Transverse colon (tissue), 4 donors: ENCODE results near the gene CSTA. TPM values are rescaled to one million over a fixed set of nuclear protein-coding genes. Genes with fewer than 3 reads are reported as not detected.

Experiments
- DNase-seq: peaks from one replicate; pipeline ENCODE4 v3.0.0-alpha.2; 2019
- H3K27ac ChIP-seq, 4 donors: fragments of 200-600 bp; sonication (generic); 2 replicates each; pipeline ENCODE4 v1.5.1; 2016 to 2018; ENCODE audit warnings: inconsistent platforms in 4 of 4
- H3K27me3 ChIP-seq: fragments of 200-600 bp; sonication (generic); 2 replicates; pipeline ENCODE4 v1.5.1; 2017; ENCODE audit warnings: inconsistent platforms
- H3K36me3 ChIP-seq, 4 donors: fragments of 200-600 bp; sonication (generic); 2 replicates each; pipeline ENCODE4 v1.5.1; 2017 to 2019; ENCODE audit warnings: inconsistent platforms in 4 of 4
- H3K4me1 ChIP-seq, 4 donors: fragments of 200-600 bp; sonication (generic); 2 replicates each; pipeline ENCODE4 v1.5.1; 2017 to 2020; ENCODE audit warnings: inconsistent platforms in 4 of 4
- H3K4me3 ChIP-seq, 4 donors: fragments of 200-600 bp; sonication (generic); 1 replicate in 1 of 4; 2 replicates in 3 of 4; pipeline versions ENCODE4 v1.5.1 to v1.6.1; 2017 to 2019; ENCODE audit warnings: inconsistent platforms in 4 of 4
- H3K9me3 ChIP-seq, 2 donors: fragments of 200-600 bp; sonication (generic); 2 replicates each; pipeline ENCODE4 v1.5.1; 2017 to 2019; ENCODE audit warnings: inconsistent platforms in 2 of 2
- EP300 ChIP-seq: sonication (generic); formaldehyde crosslinking; IDR thresholded peaks from one replicate; pipeline ENCODE4 v1.6.1; 2017; ENCODE audit warnings: antibody characterized with exemption, low read depth
- POLR2A ChIP-seq: fragments of 450-650 bp; IDR thresholded peaks from one replicate; pipeline ENCODE4 v1.6.1; 2016; ENCODE audit warnings: antibody characterized with exemption, mild to moderate bottlenecking, moderate library complexity
- POLR2AphosphoS5 ChIP-seq, 3 donors: sonication (generic); formaldehyde crosslinking; IDR thresholded peaks; one replicate each; pipeline ENCODE4 v1.6.1; 2016; ENCODE audit warnings: antibody characterized with exemption in 3 of 3
- WGBS, 2 donors: methylation state at CpG; one replicate each; pipeline ENCODE4 v1.1.5; 2018; ENCODE audit warnings: low coverage in 1 of 2; 5-methylcytosine and 5-hydroxymethylcytosine counted together
- in situ Hi-C, 4 donors: fragments of 200-750 bp; cut with MboI; loops; one replicate each; pipeline versions ENCODE4 v1.15.0 to v1.15.1; 2017; ENCODE audit warnings: low sequenced_read_pairs in 3 of 4, low pct_ligation_motif_present in 1 of 4, low pct_unique_long_range_greater_than_20kb in 1 of 4
- intact Hi-C: fragments of 100-400 bp; cut with DNase I; formaldehyde crosslinking; loops from one replicate; pipeline ENCODE4 v1.15.1; 2023; ENCODE audit warnings: low total_unique reads
- total RNA-seq, 4 donors: library from RNA; depleted of rRNA; stranded (reverse); fragments of >200 nt; gene quantifications; one replicate each; pipeline ENCODE4 v1.1.0, GENCODE V29; 2016
- TF ChIP-seq, protein P1 (sequence below), 5 experiments: fragments of 200-600 bp in 3 of 5; fragments of 450-650 bp in 2 of 5; sonication (generic) in 3 of 5; IDR thresholded peaks; 1 replicate in 2 of 5; 2 replicates in 3 of 5; pipeline ENCODE4 v1.5.1; 2016 to 2017; ENCODE audit warnings: antibody characterized with exemption in 5 of 5, inconsistent platforms in 3 of 5, mild to moderate bottlenecking in 2 of 5, moderate library complexity in 1 of 5

Gene CSTA
- total RNA-seq, 4 donors from 2014 or later, result 1.4 TPM; not detected in 3

GRCh38 chr3:122318620-122319019, 6.4 kb upstream of the CSTA start:
- Histone ChIP-seq H3K9me3 (no peaks in the 10 kb centered on the region), H3K4me1 (peaks cover 0 to 15% (median 7%) of the 10 kb centered on the region in 4 donors), H3K4me3 (no peak overlapping the region), H3K27me3 (no peaks in the 10 kb centered on the region), H3K27ac (no peak overlapping the region), H3K36me3 (no peaks in the 10 kb centered on the region)
- no peak for DNase-seq
- TF ChIP-seq, protein P1, sequence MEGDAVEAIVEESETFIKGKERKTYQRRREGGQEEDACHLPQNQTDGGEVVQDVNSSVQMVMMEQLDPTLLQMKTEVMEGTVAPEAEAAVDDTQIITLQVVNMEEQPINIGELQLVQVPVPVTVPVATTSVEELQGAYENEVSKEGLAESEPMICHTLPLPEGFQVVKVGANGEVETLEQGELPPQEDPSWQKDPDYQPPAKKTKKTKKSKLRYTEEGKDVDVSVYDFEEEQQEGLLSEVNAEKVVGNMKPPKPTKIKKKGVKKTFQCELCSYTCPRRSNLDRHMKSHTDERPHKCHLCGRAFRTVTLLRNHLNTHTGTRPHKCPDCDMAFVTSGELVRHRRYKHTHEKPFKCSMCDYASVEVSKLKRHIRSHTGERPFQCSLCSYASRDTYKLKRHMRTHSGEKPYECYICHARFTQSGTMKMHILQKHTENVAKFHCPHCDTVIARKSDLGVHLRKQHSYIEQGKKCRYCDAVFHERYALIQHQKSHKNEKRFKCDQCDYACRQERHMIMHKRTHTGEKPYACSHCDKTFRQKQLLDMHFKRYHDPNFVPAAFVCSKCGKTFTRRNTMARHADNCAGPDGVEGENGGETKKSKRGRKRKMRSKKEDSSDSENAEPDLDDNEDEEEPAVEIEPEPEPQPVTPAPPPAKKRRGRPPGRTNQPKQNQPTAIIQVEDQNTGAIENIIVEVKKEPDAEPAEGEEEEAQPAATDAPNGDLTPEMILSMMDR (IDR thresholded peaks at IDR 0.05), result no peak
- TF ChIP-seq EP300 (no peak), POLR2A (no peak), POLR2AphosphoS5 (IDR thresholded peaks at IDR 0.05) (no peak)
- in situ Hi-C loops, result no loop called here
- 83 to 100% methylated on average over 1 to 2 of the region's 2 CpGs for WGBS, 2 donors
- intact Hi-C loops, result no loop called here

- TF ChIP-seq POLR2AphosphoS5 (IDR thresholded peaks at IDR 0.05), result no peak
- no peak for TF ChIP-seq EP300
- TF ChIP-seq, protein P1 (IDR thresholded peaks at IDR 0.05), result no peak
- TF ChIP-seq POLR2A, result no peak
- H3K9me3 ChIP-seq, result no peaks in the 10 kb centered on the region
- intact Hi-C loops (no loop called here), in situ Hi-C loops (no loop called here)
- H3K4me3 ChIP-seq, result no peak overlapping the region
- H3K27me3 ChIP-seq, result no peaks in the 10 kb centered on the region
- 55 to 62% methylated on average over 4 to 5 of the region's 5 CpGs for WGBS, 2 donors
- DNase-seq, result no peak
- no peaks in the 10 kb centered on the region for H3K36me3 ChIP-seq
- H3K27ac ChIP-seq, result no peak overlapping the region
- no peaks in the 10 kb centered on the region for H3K4me1 ChIP-seq
These were observed 2.7 kb upstream of the CSTA start for GRCh38 chr3:122322095-122323075.

GRCh38 chr3:122325769-122326168, 721 bp downstream of the CSTA start:
- in situ Hi-C loops, result no loop called here
- Histone ChIP-seq H3K36me3 (no peaks in the 10 kb centered on the region), H3K27me3 (no peaks in the 10 kb centered on the region), H3K9me3 (no peaks in the 10 kb centered on the region), H3K4me3 (no peak overlapping the region), H3K27ac (no peak overlapping the region), H3K4me1 (no peaks in the 10 kb centered on the region)
- intact Hi-C loops, result no loop called here
- TF ChIP-seq EP300 (no peak), POLR2A (no peak), POLR2AphosphoS5 (IDR thresholded peaks at IDR 0.05) (no peak)
- TF ChIP-seq, protein P1 (IDR thresholded peaks at IDR 0.05), result no peak
- WGBS, 2 donors, result 78 to 96% methylated on average over 3 of the region's 3 CpGs
- DNase-seq, result no peak

DNA sequence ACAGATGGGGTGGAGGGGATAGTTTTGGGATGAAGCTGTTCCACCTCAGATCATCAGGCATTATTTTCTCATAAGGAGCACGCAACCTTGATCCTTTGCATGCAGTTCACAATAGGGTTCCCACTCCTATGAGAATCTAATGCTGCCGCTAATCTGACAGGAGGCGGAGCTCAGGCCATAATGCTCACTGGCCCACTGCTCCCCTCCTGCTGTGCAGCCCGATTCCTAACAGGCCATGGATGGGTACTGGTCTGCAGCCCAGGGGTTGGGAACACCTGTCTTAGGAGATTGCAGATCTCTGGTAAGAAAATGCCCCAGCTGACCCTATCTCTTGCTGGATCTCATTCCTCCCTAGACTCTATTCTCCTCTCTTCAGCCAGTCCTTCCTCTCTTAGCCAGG, 6.8 kb downstream of the CSTA start:
- TF ChIP-seq POLR2A (no peak), POLR2AphosphoS5 (IDR thresholded peaks at IDR 0.05) (no peak), EP300 (no peak)
- TF ChIP-seq, protein P1 (IDR thresholded peaks at IDR 0.05), result no peak
- WGBS, 2 donors, result 83% methylated on average over 4 of the region's 4 CpGs; no CpG with 5 or more reads in 1 of the 2 donors
- H3K4me1 ChIP-seq, result no peaks in the 10 kb centered on the region
- no peak overlapping the region for H3K27ac ChIP-seq
- H3K4me3 ChIP-seq, result no peak overlapping the region
- no peaks in the 10 kb centered on the region for H3K9me3 ChIP-seq
- H3K36me3 ChIP-seq, result no peaks in the 10 kb centered on the region
- no peak for DNase-seq
- in situ Hi-C loops, result no loop called here
- intact Hi-C loops, result no loop called here
- H3K27me3 ChIP-seq, result no peaks in the 10 kb centered on the region
